ENCODE data around the gene SLFN14. TPM values are rescaled to one million over a fixed set of nuclear protein-coding genes. Genes with fewer than 3 reads are reported as not detected.

Gene SLFN14
- total RNA-seq, 1 experiment from 2014 or later = not detected

- ChIA-PET CTCF (no interaction called here), POLR2A (ENCODE audit: unreplicated experiment) (interaction anchor here (0.6 to 0.7 kb wide), 2 partner anchors 31 to 320 kb away, joined by 3 read pairs; no protein-coding TSS in a partner anchor)
- Histone ChIP-seq H3K4me3 (ENCODE audit: low read length) (peak overlapping the region; percentile 97), H4K20me1 (ENCODE audit: low read length) (peaks cover 19% of the 10 kb centered on the region), H2AFZ (ENCODE audit: low read length) (peak overlapping the region; percentile 90), H3K9me3 (ENCODE audit: low read length) (no peaks in the 10 kb centered on the region), H3K4me2 (ENCODE audit: low read length) (peak overlapping the region; percentile 90), H3K27me3 (ENCODE audit: low read length) (no peaks in the 10 kb centered on the region), H3K4me1 (ENCODE audit: insufficient read depth, low read length) (peaks cover 25% of the 10 kb centered on the region), H3K36me3 (ENCODE audit: low read depth, low read length) (no peaks in the 10 kb centered on the region), H3K27ac (ENCODE audit: low read length) (peak overlapping the region; percentile 86), H3F3A (ENCODE audit: low read length, unreplicated experiment) (peaks cover 5% of the 10 kb centered on the region), H3K9ac (ENCODE audit: low read length) (peak overlapping the region; percentile 96), H3K79me2 (ENCODE audit: low read length) (peaks cover 44% of the 10 kb centered on the region), H3K9me2 (replicated peaks; ENCODE audit: low read length) (no peaks in the 10 kb centered on the region)
- intact Hi-C loops (cut with micrococcal nuclease) = no loop called here
- ATAC-seq (no peak), DNase-seq (no peak)
- BruUV-seq (replicated peaks) = TSS peak; percentile 92
- TF ChIP-seq CTCF (conservative IDR thresholded peaks at IDR 0.05; ENCODE audit: low read depth, low read length) (no peak), EZH2phosphoT487 (IDR thresholded peaks at IDR 0.05; ENCODE audit: borderline replicate concordance, low read length) (no peak), EZH2 (IDR thresholded peaks at IDR 0.05; ENCODE audit: low read length, unreplicated experiment) (no peak)
Measured at GRCh38 chr17:35586569-35587073, 26.0 kb upstream of the SLFN14 start.

- POLR2A ChIA-PET (ENCODE audit: unreplicated experiment) = no interaction called here
Measured at GRCh38 chr17:35584061-35584460, 23.4 kb upstream of the SLFN14 start.

More at GRCh38 chr17:35584061-35584460, 23.4 kb upstream of the SLFN14 start:
- ATAC-seq (no peak), DNase-seq (no peak)
- Histone ChIP-seq H3K27ac (ENCODE audit: low read length) (no peak overlapping the region), H3K4me1 (ENCODE audit: insufficient read depth, low read length) (peaks cover 15% of the 10 kb centered on the region; the same call in 1 of the 2 replicates), H3K36me3 (ENCODE audit: low read depth, low read length) (no peaks in the 10 kb centered on the region), H3K79me2 (ENCODE audit: low read length) (peaks cover 22% of the 10 kb centered on the region), H3K9me2 (replicated peaks; ENCODE audit: low read length) (no peaks in the 10 kb centered on the region), H3F3A (ENCODE audit: low read length, unreplicated experiment) (peaks cover 4% of the 10 kb centered on the region), H3K27me3 (ENCODE audit: low read length) (no peaks in the 10 kb centered on the region), H3K4me2 (ENCODE audit: low read length) (no peak overlapping the region), H3K9ac (ENCODE audit: low read length) (no peak overlapping the region), H4K20me1 (ENCODE audit: low read length) (peaks cover 4% of the 10 kb centered on the region; the same call in 1 of the 2 replicates), H3K4me3 (ENCODE audit: low read length) (no peak overlapping the region), H3K9me3 (ENCODE audit: low read length) (no peaks in the 10 kb centered on the region), H2AFZ (ENCODE audit: low read length) (no peak overlapping the region)
- intact Hi-C loops (cut with micrococcal nuclease) = no loop called here
- CTCF ChIA-PET = no interaction called here
- BruUV-seq (replicated peaks) = no TSS peak
- TF ChIP-seq CTCF (conservative IDR thresholded peaks at IDR 0.05; ENCODE audit: low read depth, low read length) (no peak), EZH2phosphoT487 (IDR thresholded peaks at IDR 0.05; ENCODE audit: borderline replicate concordance, low read length) (no peak), EZH2 (IDR thresholded peaks at IDR 0.05; ENCODE audit: low read length, unreplicated experiment) (no peak)

Data from PC-3 (cell line).